K562 (cell line): ENCODE results near the gene ITGA7. TPM values are rescaled to one million over a fixed set of nuclear protein-coding genes. Genes with fewer than 3 reads are reported as not detected.

ENCODE experiments used
- ATAC-seq: fragments of 200-7000 bp; cut with Tn5 transposase; 3 replicates; pipeline ENCODE4 v1.9.1; 2020; ENCODE audit warnings: moderate library complexity
- BruUV-seq: library from RNA; stranded (reverse); fragments of 400-500 nt; replicated peaks from 2 replicates; lab custom pipeline; 2021; lab: Mats Ljungman, UMichigan
- CTCF ChIA-PET: fragments of 300-600 bp; formaldehyde crosslinking; extraction: SDS; loops from one replicate; lab custom pipeline; 2021; ENCODE audit warnings: low intra/inter-chr PET ratio; lab: Yijun Ruan, JAX
- POLR2A ChIA-PET: fragments of 300-600, 350-650 bp; sonication (Branson Sonifier 250); formaldehyde crosslinking; extraction: SDS; loops from one replicate; lab custom pipeline; 2021; ENCODE audit warnings: antibody characterized with exemption, inconsistent platforms; lab: Yijun Ruan, JAX
- DNase-seq, 4 experiments: peaks; one replicate each; pipeline versions ENCODE4 v3.0.0 to v3.0.0-alpha.2; 2011 to 2018; ENCODE audit warnings: low spot score in 3 of 4, mixed read lengths in 3 of 4; ENCODE audit errors: extremely low read depth in 1 of 4
- FAIRE-seq: peaks from 2 replicates; lab custom pipeline; 2011; peaks lifted over from hg19 to GRCh38; lab: Jason Lieb, UNC
- H2AFZ ChIP-seq: 2 replicates; pipeline ENCODE4 v1.6.0; 2011; ENCODE audit warnings: low read depth, low read length, control low read depth, inconsistent platforms
- H3K27ac ChIP-seq: fragments of 200-600 bp; 3 replicates; pipeline ENCODE4 v1.8.0; 2011; ENCODE audit warnings: low read depth, mild to moderate bottlenecking, control low read depth, inconsistent platforms, low read length, moderate library complexity, mixed read lengths; ENCODE audit errors: extremely low read depth
- H3K27me3 ChIP-seq, 2 experiments: fragments of 300-600 bp in 1 of 2; 2 replicates in 1 of 2; 3 replicates in 1 of 2; pipeline versions ENCODE4 v1.6.0 to v1.8.0; 2011; ENCODE audit warnings: inconsistent platforms in 2 of 2, low read length in 2 of 2, mild to moderate bottlenecking in 1 of 2, mixed read lengths in 1 of 2, moderate library complexity in 1 of 2; ENCODE audit not compliant: control insufficient read depth in 2 of 2, insufficient read depth in 2 of 2
- H3K36me3 ChIP-seq: fragments of 300-600 bp; 3 replicates; pipeline ENCODE4 v1.8.0; 2011; ENCODE audit warnings: mild to moderate bottlenecking, low read length, inconsistent platforms; ENCODE audit not compliant: control insufficient read depth, insufficient read depth
- H3K4me1 ChIP-seq, 2 experiments: fragments of 200-600 bp in 1 of 2; replicated peaks in 1 of 2; 2 replicates in 1 of 2; 3 replicates in 1 of 2; pipeline versions ENCODE4 v1.5.1 to v1.8.0; 2011; ENCODE audit warnings: inconsistent platforms in 2 of 2, low read length in 2 of 2, mild to moderate bottlenecking in 1 of 2, mixed read lengths in 1 of 2, moderate library complexity in 1 of 2; ENCODE audit not compliant: control insufficient read depth in 2 of 2, insufficient read depth in 2 of 2
- H3K4me2 ChIP-seq: 2 replicates; pipeline ENCODE4 v1.6.1; 2011; ENCODE audit warnings: low read length, control low read depth, inconsistent platforms, mixed read lengths; ENCODE audit not compliant: insufficient read depth
- H3K4me3 ChIP-seq: fragments of 200-600 bp; sonication (generic), shearing (Covaris generic); 2 replicates; pipeline ENCODE4 v1.5.1; 2016; ENCODE audit warnings: control low read depth, inconsistent platforms
- H3K79me2 ChIP-seq: fragments of 200-600 bp; 3 replicates; pipeline ENCODE4 v1.8.0; 2011; ENCODE audit warnings: low read length, inconsistent platforms; ENCODE audit not compliant: control insufficient read depth, insufficient read depth
- H3K9ac ChIP-seq, 2 experiments: 2 replicates each; pipeline versions ENCODE4 v1.6.0 to v1.6.1; 2011; ENCODE audit warnings: low read depth in 2 of 2, low read length in 2 of 2, control low read depth in 1 of 2, inconsistent platforms in 1 of 2, mild to moderate bottlenecking in 1 of 2, mixed read lengths in 1 of 2; ENCODE audit not compliant: insufficient read depth in 1 of 2
- H3K9me1 ChIP-seq: one replicate; pipeline ENCODE4 v1.6.0; 2011; ENCODE audit warnings: inconsistent platforms, mild to moderate bottlenecking, low read length, moderate library complexity; ENCODE audit not compliant: control insufficient read depth, insufficient read depth
- H3K9me3 ChIP-seq: replicated peaks from 2 replicates; pipeline ENCODE4 v1.5.1; 2011; ENCODE audit warnings: low read depth, low read length, inconsistent platforms; ENCODE audit not compliant: control insufficient read depth, insufficient read depth
- H4K20me1 ChIP-seq: replicated peaks from 2 replicates; pipeline ENCODE4 v1.6.1; 2011; ENCODE audit warnings: low read length, inconsistent platforms, mixed read lengths; ENCODE audit not compliant: control insufficient read depth, insufficient read depth
- ASH1L ChIP-seq: fragments of 450-650 bp; IDR thresholded peaks from 2 replicates; pipeline ENCODE4 v1.6.1; 2018; ENCODE audit warnings: borderline replicate concordance, mild to moderate bottlenecking, low read depth; ENCODE audit not compliant: partially characterized antibody
- CBX3 ChIP-seq, 2 experiments: IDR thresholded peaks; 1 replicate in 1 of 2; 2 replicates in 1 of 2; pipeline ENCODE4 v1.6.1; 2012; ENCODE audit warnings: inconsistent platforms in 2 of 2, low read length in 2 of 2, borderline replicate concordance in 1 of 2, control low read depth in 1 of 2
- DMBX1 ChIP-seq: fragments of 250-450 bp; sonication (Bioruptor Pico); IDR thresholded peaks from 2 replicates; pipeline ENCODE4 v1.8.0; 2022; ENCODE audit warnings: inconsistent platforms, mild to moderate bottlenecking, moderate library complexity, borderline replicate concordance
- ETS2 ChIP-seq: IDR thresholded peaks from 2 replicates; pipeline ENCODE4 v1.6.1; 2016; ENCODE audit warnings: borderline replicate concordance, missing genetic modification characterization, mild to moderate bottlenecking, moderate library complexity, missing compliant biosample characterization; ENCODE audit not compliant: poor library complexity, severe bottlenecking
- FUS ChIP-seq: fragments of 200-400 bp; formaldehyde crosslinking; optimal IDR thresholded peaks from 2 replicates; pipeline ENCODE3; 2017; ENCODE audit warnings: low read depth, low read length
- MAFK ChIP-seq: IDR thresholded peaks from 2 replicates; pipeline ENCODE4 v1.6.1; 2011; ENCODE audit warnings: low read length, improper control_type of control experiment
- MTA2 ChIP-seq: fragments of 450-650 bp; IDR thresholded peaks from 2 replicates; pipeline ENCODE4 v1.6.1; 2016; ENCODE audit warnings: low read depth
- NFE2L1 ChIP-seq: fragments of 450-650 bp; IDR thresholded peaks from 2 replicates; pipeline ENCODE4 v1.6.1; 2016; ENCODE audit warnings: missing genetic modification characterization, low read depth, mild to moderate bottlenecking, missing compliant biosample characterization, moderate library complexity, borderline replicate concordance
- ZNF274 ChIP-seq: IDR thresholded peaks from 2 replicates; pipeline ENCODE4 v1.6.1; 2011; ENCODE audit warnings: low read depth, mild to moderate bottlenecking, low read length, moderate library complexity, borderline replicate concordance
- WGBS: fragments of 100-300 bp; shearing (Covaris generic); methylation state at CpG from one replicate; pipeline ENCODE4 v1.1.6; 2016; ENCODE audit warnings: low coverage, mixed read lengths; ENCODE audit not compliant: insufficient coverage; ENCODE audit errors: missing lambda C conversion rate; 5-methylcytosine and 5-hydroxymethylcytosine counted together
- in situ Hi-C: fragments of 300-500 bp; cut with MboI; formaldehyde crosslinking; loops from 4 replicates; pipeline ENCODE4 v1.15.0; 2018; ENCODE audit warnings: inconsistent platforms, mixed read lengths
- intact Hi-C: fragments of 100-400 bp; cut with micrococcal nuclease; formaldehyde crosslinking; loops from 2 replicates; pipeline ENCODE4 v1.14.2; 2022
- polyA plus RNA-seq, 8 experiments: library from polyadenylated mRNA; depleted of rRNA in 4 of 8; stranded (reverse) in 5 of 8; unstranded in 3 of 8; fragments of >200 nt; fragmentation: Nextera tagmentation in 2 of 8; fragmentation: Illumina TruSeq in 1 of 8; extraction: Ambion mirVana in 2 of 8; extraction: Trizol in 1 of 8; gene quantifications; 2 replicates each; pipeline versions ENCODE4 v1.2.1 to v1.2.3, GENCODE V29; 2011 to 2014; ENCODE audit warnings: inconsistent platforms in 1 of 8, missing spikeins in 1 of 8
- total RNA-seq, 7 experiments: library from RNA; depleted of rRNA in 6 of 7; stranded (reverse); fragments of >200 nt in 6 of 7; fragmentation: Illumina TruSeq in 2 of 7; extraction: Trizol in 2 of 7; gene quantifications; 2 replicates each; pipeline versions ENCODE4 v1.2.1 to v1.2.3, GENCODE V29; 2011 to 2021; ENCODE audit warnings: low replicate concordance in 1 of 7
- TF ChIP-seq, protein P1 (sequence below): sonication (generic); formaldehyde crosslinking; IDR thresholded peaks from 2 replicates; pipeline ENCODE4 v1.8.0; 2022; ENCODE audit warnings: missing genetic modification reagents, mild to moderate bottlenecking, borderline replicate concordance
- TF ChIP-seq, protein P2 (sequence below), 2 experiments: fragments of 450-650 bp in 1 of 2; sonication (generic) in 1 of 2; formaldehyde crosslinking; conservative IDR thresholded peaks; 2 replicates each; pipeline versions ENCODE4 v1.4.0 to v1.8.1; 2020 to 2022; ENCODE audit warnings: mild to moderate bottlenecking in 1 of 2, missing genetic modification reagents in 1 of 2

ITGA7 gene
- total and polyA plus RNA-seq, 9 of the 15 experiments (the other 6 are each of a cell fraction or from before 2014, with no cell fraction given) = 0.11 to 2.3 (median 0.56) TPM; not detected in 1

DNA sequence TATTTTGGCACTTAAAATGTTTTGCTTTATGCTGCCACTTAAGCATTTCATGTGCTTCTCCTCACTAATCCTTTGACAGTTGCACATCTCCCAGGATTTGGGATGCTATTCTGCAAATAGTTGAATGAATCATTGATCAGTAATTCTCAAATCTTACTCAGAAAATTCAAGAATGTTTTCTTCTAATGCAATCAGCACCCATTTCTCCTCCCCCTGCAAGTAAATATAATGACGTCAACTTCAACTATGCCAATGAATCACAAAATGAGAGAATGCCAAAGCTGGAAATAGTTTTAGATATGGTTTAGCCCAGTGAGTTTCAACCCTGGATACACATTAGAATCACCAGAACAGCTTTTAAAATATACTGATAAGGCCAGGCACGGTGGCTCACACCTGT, 6.0 kb upstream of the ITGA7 start:
- no TSS peak for BruUV-seq
- no peak for TF ChIP-seq ZNF274
- no peak for TF ChIP-seq MAFK
- TF ChIP-seq CBX3 (IDR thresholded peaks at IDR 0.05; ENCODE audit: borderline replicate concordance in 1 of 2, low read length in 2 of 2) = no peak
- no peak for TF ChIP-seq FUS
- no peak for TF ChIP-seq MTA2
- TF ChIP-seq ETS2 (tag) = no peak
- TF ChIP-seq, protein P1, sequence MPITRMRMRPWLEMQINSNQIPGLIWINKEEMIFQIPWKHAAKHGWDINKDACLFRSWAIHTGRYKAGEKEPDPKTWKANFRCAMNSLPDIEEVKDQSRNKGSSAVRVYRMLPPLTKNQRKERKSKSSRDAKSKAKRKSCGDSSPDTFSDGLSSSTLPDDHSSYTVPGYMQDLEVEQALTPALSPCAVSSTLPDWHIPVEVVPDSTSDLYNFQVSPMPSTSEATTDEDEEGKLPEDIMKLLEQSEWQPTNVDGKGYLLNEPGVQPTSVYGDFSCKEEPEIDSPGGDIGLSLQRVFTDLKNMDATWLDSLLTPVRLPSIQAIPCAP = no peak
- TF ChIP-seq, protein P2, sequence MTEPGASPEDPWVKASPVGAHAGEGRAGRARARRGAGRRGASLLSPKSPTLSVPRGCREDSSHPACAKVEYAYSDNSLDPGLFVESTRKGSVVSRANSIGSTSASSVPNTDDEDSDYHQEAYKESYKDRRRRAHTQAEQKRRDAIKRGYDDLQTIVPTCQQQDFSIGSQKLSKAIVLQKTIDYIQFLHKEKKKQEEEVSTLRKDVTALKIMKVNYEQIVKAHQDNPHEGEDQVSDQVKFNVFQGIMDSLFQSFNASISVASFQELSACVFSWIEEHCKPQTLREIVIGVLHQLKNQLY (CRISPR knock-in tag; conservative IDR thresholded peaks at IDR 0.05) = no peak
- TF ChIP-seq DMBX1 = no peak
- no peak for TF ChIP-seq NFE2L1
- no peak for TF ChIP-seq ASH1L
- WGBS = 74% methylated on average over 2 of the region's 2 CpGs
- DNase-seq (no peak), ATAC-seq (no peak), FAIRE-seq (no peak)
- Histone ChIP-seq H3K4me3 (no peak overlapping the region), H3K4me1 (peaks cover 17 to 27% of the 10 kb centered on the region in 2 experiments; a peak in 4 of 5 replicates), H3K9me1 (no peaks in the 10 kb centered on the region), H2AFZ (no peak overlapping the region), H3K4me2 (no peak overlapping the region), H3K27me3 (peaks cover 5 to 9% of the 10 kb centered on the region in 2 experiments; a peak in 2 of 5 replicates), H3K9me3 (no peaks in the 10 kb centered on the region), H4K20me1 (no peaks in the 10 kb centered on the region; the same call in 1 of the 2 replicates), H3K36me3 (no peaks in the 10 kb centered on the region; the same call in 2 of the 3 replicates), H3K9ac (no peak overlapping the region), H3K79me2 (peaks cover 6% of the 10 kb centered on the region; the same call in 2 of the 3 replicates), H3K27ac (no peak overlapping the region)
- CTCF ChIA-PET = no interaction called here
- in situ Hi-C loops (no loop called here), intact Hi-C loops (no loop called here)
- POLR2A ChIA-PET = no interaction called here
